ENCODE results near the gene POSTN.

DNA sequence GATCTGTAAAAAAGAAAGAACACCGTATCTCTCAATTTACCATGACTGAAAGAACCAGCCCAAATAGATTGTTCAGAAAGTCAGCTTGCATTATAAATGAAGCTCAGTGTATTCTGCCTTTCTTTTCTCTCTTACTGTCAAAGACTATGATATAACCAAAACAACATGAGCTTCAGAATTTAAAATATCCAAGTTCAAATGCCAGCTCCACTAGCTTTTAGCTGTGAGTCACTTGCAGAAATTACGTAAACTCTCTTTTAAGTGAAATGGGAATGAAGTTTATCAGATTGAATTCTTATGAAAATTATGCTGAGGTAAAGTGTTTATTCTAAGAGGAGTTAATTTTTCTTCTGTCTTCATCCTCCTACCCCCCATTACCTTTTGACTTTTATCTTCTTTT, 20.0 kb upstream of the POSTN start:
- TF ChIP-seq EZH2 (IDR thresholded peaks at IDR 0.05) (no peak), POLR2AphosphoS5 (IDR thresholded peaks at IDR 0.05; ENCODE audit: borderline replicate concordance, low read depth, low read length) (no peak)
